RPMI8226 (cell line): ENCODE results near the gene RNF141.

Experiments used
- DNase-seq: peaks from one replicate; pipeline ENCODE4 v3.0.0-alpha.2; 2015

RNF141 gene

GRCh38 chr11:10561043-10561818, 20.2 kb upstream of the RNF141 start:
- no peak for DNase-seq

- no peak for DNase-seq
These were observed 17.3 kb upstream of the RNF141 start for GRCh38 chr11:10558288-10558687.

- no peak for DNase-seq
These were observed 15.6 kb upstream of the RNF141 start for GRCh38 chr11:10556590-10556989.

- DNase-seq = no peak
These were observed 10.9 kb upstream of the RNF141 start for GRCh38 chr11:10551845-10552352.

GRCh38 chr11:10551290-10551592, 10.3 kb upstream of the RNF141 start:
- DNase-seq = no peak

GRCh38 chr11:10550503-10551289, 9.7 kb upstream of the RNF141 start:
- DNase-seq = no peak

GRCh38 chr11:10544491-10545465, 3.8 kb upstream of the RNF141 start:
- DNase-seq = no peak

GRCh38 chr11:10543782-10544181, 2.8 kb upstream of the RNF141 start:
- no peak for DNase-seq

GRCh38 chr11:10542776-10543175, 1.8 kb upstream of the RNF141 start:
- DNase-seq = no peak

GRCh38 chr11:10541561-10541930, 559 bp upstream of the RNF141 start:
- no peak for DNase-seq

GRCh38 chr11:10540546-10540914, 457 bp downstream of the RNF141 start:
- peak; percentile 43 for DNase-seq

GRCh38 chr11:10539339-10539738, 1.6 kb downstream of the RNF141 start:
- DNase-seq = no peak

GRCh38 chr11:10538924-10539323, 2.1 kb downstream of the RNF141 start:
- no peak for DNase-seq

GRCh38 chr11:10537600-10537999, 3.4 kb downstream of the RNF141 start:
- DNase-seq = no peak

GRCh38 chr11:10534316-10534715, 6.7 kb downstream of the RNF141 start:
- no peak for DNase-seq

- no peak for DNase-seq
These were observed 7.7 kb downstream of the RNF141 start for GRCh38 chr11:10533323-10533722.

- DNase-seq = no peak
These were observed 8.5 kb downstream of the RNF141 start for GRCh38 chr11:10532526-10532925.

GRCh38 chr11:10529279-10529678, 11.7 kb downstream of the RNF141 start:
- DNase-seq = no peak

GRCh38 chr11:10528121-10528520, 12.9 kb downstream of the RNF141 start:
- DNase-seq = no peak

- DNase-seq = no peak
These were observed 13.7 kb downstream of the RNF141 start for GRCh38 chr11:10526974-10527918.

GRCh38 chr11:10524471-10524870, 16.5 kb downstream of the RNF141 start:
- no peak for DNase-seq

GRCh38 chr11:10522921-10523320, 18.1 kb downstream of the RNF141 start:
- no peak for DNase-seq
